AG04450 (cell line): ENCODE data around the gene GPC6. TPM values are rescaled to one million over a fixed set of nuclear protein-coding genes. Genes with fewer than 3 reads are reported as not detected.

Experiments
- CTCF ChIA-PET: fragments of 300-600, 350-600 bp; formaldehyde crosslinking; extraction: SDS; loops from one replicate; lab custom pipeline; 2022; ENCODE audit warnings: antibody characterized with exemption, inconsistent platforms; lab: Charles Lee
- POLR2A ChIA-PET: fragments of 350-600 bp; formaldehyde crosslinking; extraction: SDS; loops from one replicate; lab custom pipeline; 2021; ENCODE audit warnings: antibody characterized with exemption, inconsistent platforms; lab: Yijun Ruan, JAX
- DNase-seq: peaks from one replicate; pipeline ENCODE4 v3.0.0-alpha.2; 2011; ENCODE audit warnings: low read depth, low spot score
- H3K27ac ChIP-seq: one replicate; pipeline ENCODE4 v1.5.1; 2012; ENCODE audit warnings: low read depth, low read length, control low read depth
- H3K27me3 ChIP-seq: one replicate; pipeline ENCODE4 v1.6.0; 2012; ENCODE audit warnings: low read length; ENCODE audit not compliant: control insufficient read depth, insufficient read depth
- H3K4me3 ChIP-seq: 2 replicates; pipeline ENCODE4 v1.5.1; 2011; ENCODE audit warnings: mild to moderate bottlenecking, low read depth, low read length, control low read depth
- H3K9me3 ChIP-seq: 2 replicates; pipeline ENCODE4 v1.5.1; 2012; ENCODE audit warnings: low read length; ENCODE audit not compliant: control insufficient read depth, insufficient read depth
- CTCF ChIP-seq: IDR thresholded peaks from 2 replicates; pipeline ENCODE4 v1.5.1; 2011; ENCODE audit warnings: low read depth, low read length, control low read depth, inconsistent platforms
- polyA plus RNA-seq: library from polyadenylated mRNA; depleted of rRNA; stranded (reverse); fragments of >200 nt; gene quantifications from 2 replicates; pipeline ENCODE4 v1.2.3, GENCODE V29; 2011

Gene GPC6
- polyA plus RNA-seq, 1 experiment: 40.4 TPM

- Histone ChIP-seq H3K27me3 (no peaks in the 10 kb centered on the region), H3K9me3 (no peaks in the 10 kb centered on the region; the same call in 1 of the 2 replicates), H3K4me3 (no peak overlapping the region), H3K27ac (no peak overlapping the region)
- ChIA-PET CTCF (no interaction called here), POLR2A (no interaction called here)
- no peak for TF ChIP-seq CTCF
- DNase-seq: no peak
Measured at GRCh38 chr13:93305886-93306285, 79.3 kb downstream of the GPC6 start.

- ChIA-PET CTCF (no interaction called here), POLR2A (no interaction called here)
- H3K9me3 ChIP-seq: no peaks in the 10 kb centered on the region; the same call in 1 of the 2 replicates
- no peak for TF ChIP-seq CTCF
- H3K4me3 ChIP-seq: no peak overlapping the region
- no peaks in the 10 kb centered on the region for H3K27me3 ChIP-seq
- no peak for DNase-seq
- H3K27ac ChIP-seq: no peak overlapping the region
Measured at GRCh38 chr13:93307136-93307535, 80.5 kb downstream of the GPC6 start.

DNA sequence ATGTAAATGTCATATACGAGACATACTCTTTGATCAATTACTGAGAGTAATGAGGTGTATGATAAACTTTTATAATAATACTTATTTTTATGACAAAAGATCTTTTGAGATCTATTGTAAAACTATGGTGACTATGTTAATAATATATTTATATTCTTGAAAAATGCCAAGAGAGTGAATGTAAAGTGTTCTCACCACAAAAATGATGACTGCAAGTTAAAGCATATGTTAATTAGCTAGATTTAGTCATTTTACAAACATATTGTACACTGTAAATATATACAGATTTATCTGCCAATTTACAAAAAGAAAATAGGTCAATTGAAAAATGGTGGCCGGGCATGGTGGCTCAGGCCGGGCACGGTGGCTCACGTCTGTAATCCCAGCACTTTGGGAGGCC is 81.0 kb downstream of the GPC6 start:
- CTCF ChIA-PET: no interaction called here

GRCh38 chr13:93309886-93310523 is 83.4 kb downstream of the GPC6 start:
- no peak for DNase-seq
- ChIA-PET POLR2A (no interaction called here), CTCF (no interaction called here)
- no peak overlapping the region for H3K27ac ChIP-seq
- H3K9me3 ChIP-seq: no peaks in the 10 kb centered on the region; the same call in 1 of the 2 replicates
- no peaks in the 10 kb centered on the region for H3K27me3 ChIP-seq
- no peak overlapping the region for H3K4me3 ChIP-seq
- TF ChIP-seq CTCF: no peak

More for the DNA sequence above, 81.0 kb downstream of the GPC6 start:
- Histone ChIP-seq H3K9me3 (no peaks in the 10 kb centered on the region; the same call in 1 of the 2 replicates), H3K4me3 (no peak overlapping the region), H3K27ac (no peak overlapping the region), H3K27me3 (no peaks in the 10 kb centered on the region)
- no peak for DNase-seq
- no peak for TF ChIP-seq CTCF
- POLR2A ChIA-PET: no interaction called here

- Histone ChIP-seq H3K4me3 (no peak overlapping the region), H3K27me3 (no peaks in the 10 kb centered on the region), H3K9me3 (no peaks in the 10 kb centered on the region), H3K27ac (no peak overlapping the region)
- ChIA-PET CTCF (no interaction called here), POLR2A (no interaction called here)
- DNase-seq: no peak
- TF ChIP-seq CTCF: no peak
Measured at GRCh38 chr13:93316841-93317240, 90.2 kb downstream of the GPC6 start.
